ENCODE measurements around the gene FICD. TPM values are rescaled to one million over a fixed set of nuclear protein-coding genes. Genes with fewer than 3 reads are reported as not detected.

The FICD gene
- total and polyA plus RNA-seq, 9 of the 15 experiments (the other 6 are each of a cell fraction or from before 2014, with no cell fraction given) = 0.88 to 4.5 (median 1.9) TPM

GRCh38 chr12:108559748-108560147, 44.7 kb downstream of the FICD start (continued):
- TF ChIP-seq YY1 (IDR thresholded peaks at IDR 0.05; ENCODE audit: borderline replicate concordance in 1 of 3, control insufficient read depth in 1 of 3, extremely low read depth in 1 of 3, insufficient read depth in 3 of 3, insufficient read length in 1 of 3, insufficient replicate concordance in 2 of 3, low read depth in 1 of 3, low read length in 2 of 3) = peak in 1 of 3 experiments; percentile 51
- TF ChIP-seq ESRRB (CRISPR knock-in tag; IDR thresholded peaks at IDR 0.05; ENCODE audit: borderline replicate concordance) = no peak
- TF ChIP-seq, protein P1, sequence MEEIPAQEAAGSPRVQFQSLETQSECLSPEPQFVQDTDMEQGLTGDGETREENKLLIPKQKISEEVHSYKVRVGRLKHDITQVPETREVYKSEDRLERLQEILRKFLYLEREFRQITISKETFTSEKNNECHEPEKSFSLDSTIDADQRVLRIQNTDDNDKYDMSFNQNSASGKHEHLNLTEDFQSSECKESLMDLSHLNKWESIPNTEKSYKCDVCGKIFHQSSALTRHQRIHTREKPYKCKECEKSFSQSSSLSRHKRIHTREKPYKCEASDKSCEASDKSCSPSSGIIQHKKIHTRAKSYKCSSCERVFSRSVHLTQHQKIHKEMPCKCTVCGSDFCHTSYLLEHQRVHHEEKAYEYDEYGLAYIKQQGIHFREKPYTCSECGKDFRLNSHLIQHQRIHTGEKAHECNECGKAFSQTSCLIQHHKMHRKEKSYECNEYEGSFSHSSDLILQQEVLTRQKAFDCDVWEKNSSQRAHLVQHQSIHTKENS (CRISPR knock-in tag; IDR thresholded peaks at IDR 0.05) = no peak

DNA sequence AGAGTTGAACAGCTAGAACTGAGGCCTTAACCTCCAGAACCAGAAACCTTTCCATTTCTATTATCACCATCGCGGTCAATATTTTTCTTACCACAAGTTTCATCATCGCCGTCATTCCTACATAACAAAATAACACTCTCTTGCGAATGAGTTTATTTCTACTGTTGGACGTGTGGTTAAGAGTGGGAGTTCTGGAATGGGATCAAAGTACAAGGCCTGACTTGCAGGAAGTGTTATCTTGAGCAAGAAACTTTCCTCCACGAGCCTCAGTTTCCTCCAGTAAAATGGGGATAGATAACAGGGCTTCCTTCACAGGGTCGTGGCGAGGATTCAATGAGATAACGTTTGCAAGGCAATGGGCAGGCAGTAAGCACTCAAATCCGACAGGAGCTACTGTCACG, 45.2 kb downstream of the FICD start:
- H3K27me3 ChIP-seq (ENCODE audit: control insufficient read depth in 2 of 2, insufficient read depth in 2 of 2, low read length in 2 of 2) = no peaks in the 10 kb centered on the region
- in situ Hi-C loops (cut with MboI) = loop anchor here (5.0 kb wide), 2 partner anchors 242 to 532 kb away; partner anchors contain the start of gene ALKBH2
- peak in 1 of 4 experiments; percentile 42 for DNase-seq (ENCODE audit: extremely low read depth in 1 of 4, low spot score in 3 of 4)
- H3K4me1 ChIP-seq (replicated peaks in 1 of 2; ENCODE audit: control insufficient read depth in 2 of 2, insufficient read depth in 2 of 2, low read length in 2 of 2) = peaks cover 11 to 26% of the 10 kb centered on the region in 2 experiments
- H4K20me1 ChIP-seq (replicated peaks; ENCODE audit: control insufficient read depth, insufficient read depth, low read length) = peaks cover 16% of the 10 kb centered on the region; the same call in 1 of the 2 replicates
- peak; percentile 56 for FAIRE-seq
- peak overlapping the region; percentile 90 to 96 for H3K9ac ChIP-seq (ENCODE audit: insufficient read depth in 1 of 2, low read depth in 2 of 2, low read length in 2 of 2)
- ATAC-seq = no peak
- peak overlapping the region; percentile 97 for H3K27ac ChIP-seq (ENCODE audit: extremely low read depth, low read depth, low read length)
- intact Hi-C loops (cut with micrococcal nuclease) = loop anchor here (5.0 kb wide), 3 partner anchors 172 to 392 kb away; partner anchors contain the start of genes CORO1C and SSH1
- H3K4me3 ChIP-seq = peak overlapping the region; percentile 93
- CTCF ChIA-PET (ENCODE audit: low intra/inter-chr PET ratio) = no interaction called here
- H2AFZ ChIP-seq (ENCODE audit: low read depth, low read length) = peak overlapping the region; percentile 89
- no peaks in the 10 kb centered on the region for H3K9me3 ChIP-seq (replicated peaks; ENCODE audit: control insufficient read depth, insufficient read depth, low read depth, low read length)
- WGBS (ENCODE audit: insufficient coverage, low coverage, missing lambda C conversion rate) = under 1% methylated on average over 12 of the region's 12 CpGs
- H3K79me2 ChIP-seq (ENCODE audit: control insufficient read depth, insufficient read depth, low read length) = peaks cover 86% of the 10 kb centered on the region
- BruUV-seq (replicated peaks) = no TSS peak
- H3K4me2 ChIP-seq (ENCODE audit: insufficient read depth, low read length) = peak overlapping the region; percentile 99
- no peaks in the 10 kb centered on the region for H3K9me1 ChIP-seq (ENCODE audit: control insufficient read depth, insufficient read depth, low read length)
- POLR2A ChIA-PET = interaction anchor here (0.5 to 2.4 kb wide), 16 partner anchors 10 to 487 kb away, joined by 3 to 18 read pairs (median 3); partner anchors contain the start of gene FICD
- peaks cover 50% of the 10 kb centered on the region for H3K36me3 ChIP-seq (ENCODE audit: control insufficient read depth, insufficient read depth, low read length)
- TF ChIP-seq CEBPG (CRISPR knock-in tag; IDR thresholded peaks at IDR 0.05) = peak; percentile 87
- peak; percentile 77 to 95 for TF ChIP-seq CEBPG (tag; conservative IDR thresholded peaks at IDR 0.05 in 1 of 2, IDR thresholded peaks at IDR 0.05 in 1 of 2)
- TF ChIP-seq, protein P2, sequence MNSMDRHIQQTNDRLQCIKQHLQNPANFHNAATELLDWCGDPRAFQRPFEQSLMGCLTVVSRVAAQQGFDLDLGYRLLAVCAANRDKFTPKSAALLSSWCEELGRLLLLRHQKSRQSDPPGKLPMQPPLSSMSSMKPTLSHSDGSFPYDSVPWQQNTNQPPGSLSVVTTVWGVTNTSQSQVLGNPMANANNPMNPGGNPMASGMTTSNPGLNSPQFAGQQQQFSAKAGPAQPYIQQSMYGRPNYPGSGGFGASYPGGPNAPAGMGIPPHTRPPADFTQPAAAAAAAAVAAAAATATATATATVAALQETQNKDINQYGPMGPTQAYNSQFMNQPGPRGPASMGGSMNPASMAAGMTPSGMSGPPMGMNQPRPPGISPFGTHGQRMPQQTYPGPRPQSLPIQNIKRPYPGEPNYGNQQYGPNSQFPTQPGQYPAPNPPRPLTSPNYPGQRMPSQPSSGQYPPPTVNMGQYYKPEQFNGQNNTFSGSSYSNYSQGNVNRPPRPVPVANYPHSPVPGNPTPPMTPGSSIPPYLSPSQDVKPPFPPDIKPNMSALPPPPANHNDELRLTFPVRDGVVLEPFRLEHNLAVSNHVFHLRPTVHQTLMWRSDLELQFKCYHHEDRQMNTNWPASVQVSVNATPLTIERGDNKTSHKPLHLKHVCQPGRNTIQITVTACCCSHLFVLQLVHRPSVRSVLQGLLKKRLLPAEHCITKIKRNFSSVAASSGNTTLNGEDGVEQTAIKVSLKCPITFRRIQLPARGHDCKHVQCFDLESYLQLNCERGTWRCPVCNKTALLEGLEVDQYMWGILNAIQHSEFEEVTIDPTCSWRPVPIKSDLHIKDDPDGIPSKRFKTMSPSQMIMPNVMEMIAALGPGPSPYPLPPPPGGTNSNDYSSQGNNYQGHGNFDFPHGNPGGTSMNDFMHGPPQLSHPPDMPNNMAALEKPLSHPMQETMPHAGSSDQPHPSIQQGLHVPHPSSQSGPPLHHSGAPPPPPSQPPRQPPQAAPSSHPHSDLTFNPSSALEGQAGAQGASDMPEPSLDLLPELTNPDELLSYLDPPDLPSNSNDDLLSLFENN (IDR thresholded peaks at IDR 0.05; ENCODE audit: low read depth in 2 of 2, low read length in 2 of 2) = 0 out of 4 replicates have a peak, but pooled peaks of 1 of the 2 experiments have one; percentile 12
- no peak for TF ChIP-seq FOXK1 (CRISPR knock-in tag; IDR thresholded peaks at IDR 0.05; ENCODE audit: borderline replicate concordance)
- no peak for TF ChIP-seq U2AF1 (optimal IDR thresholded peaks at IDR 0.05; ENCODE audit: low read depth, low read length)
- TF ChIP-seq L3MBTL2 (IDR thresholded peaks at IDR 0.05) = no peak
- TF ChIP-seq ZFX (CRISPR knock-in tag; IDR thresholded peaks at IDR 0.05) = peak; percentile 21; the same call in 1 of the 2 replicates
- no peak for TF ChIP-seq KAT8 (IDR thresholded peaks at IDR 0.05; ENCODE audit: low read depth)
- peak; percentile 16; the same call in 1 of the 2 replicates for TF ChIP-seq SMARCA4 (IDR thresholded peaks at IDR 0.05)
- peak; percentile 73 for TF ChIP-seq POLR2H (tag; IDR thresholded peaks at IDR 0.05; ENCODE audit: low read depth)
- TF ChIP-seq CEBPB (tag; IDR thresholded peaks at IDR 0.05) = peak; percentile 67

Measured in K562 (cell line).